SK-N-SH treated with all-trans-retinoic acid at 6 μM for 48 hours (cell line): Measurements from ENCODE around the gene ACTN3.

Experiments
- ATAC-seq: fragments of 200-7000 bp; cut with Tn5 transposase; 3 replicates; pipeline ENCODE4 v1.9.1; 2020; ENCODE audit warnings: mild to moderate bottlenecking, moderate library complexity
- BACH2 ChIP-seq: fragments of 250-450 bp; sonication (Bioruptor Pico); IDR thresholded peaks from 2 replicates; pipeline ENCODE4 v1.9.0; 2021; ENCODE audit warnings: mild to moderate bottlenecking, borderline replicate concordance
- CREB5 ChIP-seq: fragments of 250-450 bp; sonication (Bioruptor Pico); IDR thresholded peaks from 2 replicates; pipeline ENCODE4 v1.5.1; 2020; ENCODE audit warnings: low read depth, mild to moderate bottlenecking, moderate library complexity
- CSDC2 ChIP-seq: fragments of 250-450 bp; sonication (Bioruptor Pico); IDR thresholded peaks from 2 replicates; pipeline ENCODE4 v1.5.0; 2020; ENCODE audit warnings: mild to moderate bottlenecking, moderate library complexity
- ESRRG ChIP-seq: fragments of 250-450 bp; sonication (Bioruptor Pico); IDR thresholded peaks from 2 replicates; pipeline ENCODE4 v1.6.1; 2021; ENCODE audit warnings: mild to moderate bottlenecking
- GLIS3 ChIP-seq: fragments of 250-450 bp; sonication (Bioruptor Pico); IDR thresholded peaks from 2 replicates; pipeline ENCODE4 v1.5.0; 2020; ENCODE audit warnings: mild to moderate bottlenecking, moderate library complexity
- ISL1 ChIP-seq: fragments of 250-450 bp; sonication (Bioruptor Pico); IDR thresholded peaks from 2 replicates; pipeline ENCODE4 v2.1.2; 2022; ENCODE audit warnings: mild to moderate bottlenecking, moderate library complexity
- OSR1 ChIP-seq: fragments of 250-450 bp; sonication (Bioruptor Pico); IDR thresholded peaks from 2 replicates; pipeline ENCODE4 v1.8.0; 2022; ENCODE audit warnings: moderate library complexity, mild to moderate bottlenecking, inconsistent platforms
- PPARA ChIP-seq: fragments of 250-450 bp; sonication (Bioruptor Pico); IDR thresholded peaks from 2 replicates; pipeline ENCODE4 v1.5.0; 2020; ENCODE audit warnings: mild to moderate bottlenecking, borderline replicate concordance
- RARB ChIP-seq: fragments of 250-450 bp; sonication (Bioruptor Pico); IDR thresholded peaks from 2 replicates; pipeline ENCODE4 v1.8.0; 2021; ENCODE audit warnings: mild to moderate bottlenecking, moderate library complexity
- SNAI2 ChIP-seq: fragments of 250-450 bp; sonication (Bioruptor Pico); IDR thresholded peaks from 2 replicates; pipeline ENCODE4 v1.5.0; 2020; ENCODE audit warnings: mild to moderate bottlenecking, moderate library complexity
- TCF4 ChIP-seq: fragments of 250-450 bp; sonication (Bioruptor Pico); IDR thresholded peaks from 2 replicates; pipeline ENCODE4 v1.8.0; 2021; ENCODE audit warnings: mild to moderate bottlenecking, moderate library complexity, borderline replicate concordance
- TOX ChIP-seq: fragments of 250-450 bp; sonication (Bioruptor Pico); IDR thresholded peaks from 2 replicates; pipeline ENCODE4 v1.8.0; 2021; ENCODE audit warnings: mild to moderate bottlenecking, moderate library complexity, borderline replicate concordance
- ZC3H10 ChIP-seq: fragments of 250-450 bp; sonication (Bioruptor Pico); IDR thresholded peaks from 2 replicates; pipeline ENCODE4 v1.5.1; 2021; ENCODE audit warnings: mild to moderate bottlenecking, moderate library complexity
- ZFP3 ChIP-seq: fragments of 250-450 bp; sonication (Bioruptor Pico); IDR thresholded peaks from 2 replicates; pipeline ENCODE4 v1.5.0; 2020; ENCODE audit warnings: mild to moderate bottlenecking, moderate library complexity
- ZFP30 ChIP-seq: fragments of 450-650 bp; formaldehyde crosslinking; IDR thresholded peaks from 2 replicates; pipeline ENCODE4 v1.5.0; 2022; ENCODE audit warnings: mild to moderate bottlenecking, moderate library complexity
- ZNF565 ChIP-seq: fragments of 450-650 bp; formaldehyde crosslinking; conservative IDR thresholded peaks from 2 replicates; pipeline ENCODE4 v1.5.0; 2020; ENCODE audit warnings: low read depth, mild to moderate bottlenecking, moderate library complexity
- ZNF70 ChIP-seq: fragments of 450-650 bp; formaldehyde crosslinking; IDR thresholded peaks from 2 replicates; pipeline ENCODE4 v1.5.0; 2020; ENCODE audit warnings: mild to moderate bottlenecking, moderate library complexity
- ZNF8 ChIP-seq: fragments of 450-650 bp; formaldehyde crosslinking; IDR thresholded peaks from 2 replicates; pipeline ENCODE4 v1.5.0; 2020; ENCODE audit warnings: mild to moderate bottlenecking, moderate library complexity
- TF ChIP-seq, protein P1 (sequence below): fragments of 250-450 bp; sonication (Bioruptor Pico); IDR thresholded peaks from 2 replicates; pipeline ENCODE4 v1.8.0; 2021; ENCODE audit warnings: low read depth, mild to moderate bottlenecking, moderate library complexity, borderline replicate concordance
- TF ChIP-seq, protein P2 (sequence below): fragments of 250-450 bp; sonication (Bioruptor Pico); IDR thresholded peaks from 2 replicates; pipeline ENCODE4 v1.8.0; 2020; ENCODE audit warnings: mild to moderate bottlenecking, moderate library complexity, borderline replicate concordance
- TF ChIP-seq, protein P3 (sequence below): fragments of 250-450 bp; sonication (Bioruptor Pico); IDR thresholded peaks from 2 replicates; pipeline ENCODE4 v1.5.1; 2021; ENCODE audit warnings: mild to moderate bottlenecking, moderate library complexity

ACTN3 gene

DNA sequence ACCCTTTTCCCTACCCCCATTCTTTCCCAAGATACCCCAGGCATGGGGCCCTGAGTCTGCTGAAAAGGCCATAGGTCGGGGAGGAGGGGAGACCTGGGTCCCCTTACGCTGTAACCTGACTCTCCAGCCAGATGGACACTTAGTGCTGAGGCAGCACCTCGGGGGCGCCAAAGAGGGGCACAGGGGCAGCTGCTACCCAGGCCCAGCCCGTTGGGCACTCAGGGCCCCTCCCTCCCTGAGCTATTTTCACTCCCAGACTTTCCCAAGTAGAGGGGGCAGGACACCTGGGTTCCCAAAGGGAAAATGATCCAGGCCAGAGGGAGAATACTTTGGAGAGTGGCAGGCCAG is 933 bp downstream of the ACTN3 start (continued):
- TF ChIP-seq ZNF565 (CRISPR knock-in tag) (no peak), RARB (CRISPR knock-in tag) (no peak), OSR1 (CRISPR knock-in tag) (no peak), ISL1 (CRISPR knock-in tag) (no peak), ZNF70 (CRISPR knock-in tag) (no peak), ZNF8 (CRISPR knock-in tag) (no peak), CREB5 (CRISPR knock-in tag) (no peak), ZFP30 (CRISPR knock-in tag) (no peak)

DNA sequence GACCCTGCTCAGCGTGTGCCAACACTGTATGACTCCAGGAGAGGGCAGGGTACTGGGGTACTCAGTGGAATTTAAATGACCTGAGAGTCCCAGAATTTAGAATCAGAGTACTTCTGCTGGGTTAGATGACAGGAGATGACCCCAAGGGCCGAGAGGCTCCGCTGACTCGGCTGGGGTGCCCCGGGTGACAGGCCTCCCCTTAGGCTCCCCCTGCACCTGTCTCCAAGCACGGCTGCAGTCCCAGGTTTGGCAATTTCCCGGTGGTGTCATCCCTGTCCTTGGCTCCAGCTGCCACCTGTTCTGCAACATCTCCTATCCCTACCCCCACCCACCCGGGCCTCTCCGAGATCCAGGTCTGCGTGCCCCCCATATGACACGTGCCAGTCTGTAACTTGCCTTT is 1.3 kb downstream of the ACTN3 start:
- no peak for ATAC-seq
- TF ChIP-seq ZNF565 (CRISPR knock-in tag) (no peak), OSR1 (CRISPR knock-in tag) (no peak), RARB (CRISPR knock-in tag) (no peak), SNAI2 (CRISPR knock-in tag) (no peak), ZFP3 (CRISPR knock-in tag) (no peak), CSDC2 (CRISPR knock-in tag) (no peak), PPARA (CRISPR knock-in tag) (no peak), TCF4 (CRISPR knock-in tag) (no peak), GLIS3 (CRISPR knock-in tag) (no peak), ESRRG (CRISPR knock-in tag) (no peak), ZC3H10 (CRISPR knock-in tag) (no peak), ZNF8 (CRISPR knock-in tag) (no peak)
- TF ChIP-seq, protein P1, sequence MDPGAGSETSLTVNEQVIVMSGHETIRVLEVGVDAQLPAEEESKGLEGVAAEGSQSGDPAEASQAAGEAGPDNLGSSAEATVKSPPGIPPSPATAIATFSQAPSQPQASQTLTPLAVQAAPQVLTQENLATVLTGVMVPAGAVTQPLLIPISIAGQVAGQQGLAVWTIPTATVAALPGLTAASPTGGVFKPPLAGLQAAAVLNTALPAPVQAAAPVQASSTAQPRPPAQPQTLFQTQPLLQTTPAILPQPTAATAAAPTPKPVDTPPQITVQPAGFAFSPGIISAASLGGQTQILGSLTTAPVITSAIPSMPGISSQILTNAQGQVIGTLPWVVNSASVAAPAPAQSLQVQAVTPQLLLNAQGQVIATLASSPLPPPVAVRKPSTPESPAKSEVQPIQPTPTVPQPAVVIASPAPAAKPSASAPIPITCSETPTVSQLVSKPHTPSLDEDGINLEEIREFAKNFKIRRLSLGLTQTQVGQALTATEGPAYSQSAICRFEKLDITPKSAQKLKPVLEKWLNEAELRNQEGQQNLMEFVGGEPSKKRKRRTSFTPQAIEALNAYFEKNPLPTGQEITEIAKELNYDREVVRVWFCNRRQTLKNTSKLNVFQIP, result no peak
- TF ChIP-seq, protein P2, sequence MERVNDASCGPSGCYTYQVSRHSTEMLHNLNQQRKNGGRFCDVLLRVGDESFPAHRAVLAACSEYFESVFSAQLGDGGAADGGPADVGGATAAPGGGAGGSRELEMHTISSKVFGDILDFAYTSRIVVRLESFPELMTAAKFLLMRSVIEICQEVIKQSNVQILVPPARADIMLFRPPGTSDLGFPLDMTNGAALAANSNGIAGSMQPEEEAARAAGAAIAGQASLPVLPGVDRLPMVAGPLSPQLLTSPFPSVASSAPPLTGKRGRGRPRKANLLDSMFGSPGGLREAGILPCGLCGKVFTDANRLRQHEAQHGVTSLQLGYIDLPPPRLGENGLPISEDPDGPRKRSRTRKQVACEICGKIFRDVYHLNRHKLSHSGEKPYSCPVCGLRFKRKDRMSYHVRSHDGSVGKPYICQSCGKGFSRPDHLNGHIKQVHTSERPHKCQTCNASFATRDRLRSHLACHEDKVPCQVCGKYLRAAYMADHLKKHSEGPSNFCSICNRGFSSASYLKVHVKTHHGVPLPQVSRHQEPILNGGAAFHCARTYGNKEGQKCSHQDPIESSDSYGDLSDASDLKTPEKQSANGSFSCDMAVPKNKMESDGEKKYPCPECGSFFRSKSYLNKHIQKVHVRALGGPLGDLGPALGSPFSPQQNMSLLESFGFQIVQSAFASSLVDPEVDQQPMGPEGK (CRISPR knock-in tag), result no peak
- TF ChIP-seq, protein P3, sequence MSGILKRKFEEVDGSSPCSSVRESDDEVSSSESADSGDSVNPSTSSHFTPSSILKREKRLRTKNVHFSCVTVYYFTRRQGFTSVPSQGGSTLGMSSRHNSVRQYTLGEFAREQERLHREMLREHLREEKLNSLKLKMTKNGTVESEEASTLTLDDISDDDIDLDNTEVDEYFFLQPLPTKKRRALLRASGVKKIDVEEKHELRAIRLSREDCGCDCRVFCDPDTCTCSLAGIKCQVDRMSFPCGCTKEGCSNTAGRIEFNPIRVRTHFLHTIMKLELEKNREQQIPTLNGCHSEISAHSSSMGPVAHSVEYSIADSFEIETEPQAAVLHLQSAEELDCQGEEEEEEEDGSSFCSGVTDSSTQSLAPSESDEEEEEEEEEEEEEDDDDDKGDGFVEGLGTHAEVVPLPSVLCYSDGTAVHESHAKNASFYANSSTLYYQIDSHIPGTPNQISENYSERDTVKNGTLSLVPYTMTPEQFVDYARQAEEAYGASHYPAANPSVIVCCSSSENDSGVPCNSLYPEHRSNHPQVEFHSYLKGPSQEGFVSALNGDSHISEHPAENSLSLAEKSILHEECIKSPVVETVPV (CRISPR knock-in tag), result no peak

DNA sequence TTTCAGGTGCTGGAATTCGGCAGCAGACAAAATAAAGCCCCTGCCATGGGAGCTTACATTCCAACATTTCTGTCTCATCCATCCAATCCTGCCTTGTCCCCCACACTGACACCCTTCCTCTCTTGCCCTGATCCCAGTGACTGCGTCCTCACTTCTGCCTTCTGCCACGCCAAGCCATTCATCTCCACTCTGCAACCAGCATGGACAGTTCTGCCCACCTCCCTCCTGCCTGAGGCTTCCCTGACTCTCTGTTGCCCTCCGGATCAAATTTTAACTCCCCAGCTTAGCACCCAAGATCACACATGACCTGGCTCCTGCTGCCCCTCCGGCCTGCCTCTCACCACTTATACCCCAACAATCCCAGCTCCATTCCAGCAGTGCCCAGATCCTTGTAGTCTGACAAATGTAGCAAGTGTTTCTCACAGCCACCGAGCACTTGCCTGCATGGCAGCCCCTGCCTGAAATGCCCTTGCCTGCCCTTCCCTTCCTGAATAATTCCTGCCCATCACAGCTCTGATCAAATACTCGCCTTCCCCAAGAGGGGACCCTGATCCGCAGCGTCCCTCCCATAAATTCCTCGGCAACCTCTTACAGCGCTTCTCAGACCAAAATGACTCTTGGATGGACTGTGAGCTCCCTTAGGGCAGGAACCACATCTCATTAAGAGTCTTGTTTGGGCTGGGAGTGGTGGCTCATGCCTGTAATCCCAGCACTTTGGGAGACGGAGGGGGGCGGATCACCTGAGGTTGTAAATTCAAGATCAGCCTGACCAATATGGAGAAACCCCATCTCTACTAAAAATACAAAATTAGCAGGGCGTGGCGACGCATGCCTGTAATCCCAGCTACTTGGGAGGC is 2.3 kb downstream of the ACTN3 start:
- no peak for ATAC-seq

More for the DNA sequence above, 2.3 kb downstream of the ACTN3 start:
- no peak for TF ChIP-seq PPARA (CRISPR knock-in tag)
- TF ChIP-seq ZNF8 (CRISPR knock-in tag), result no peak
- TF ChIP-seq, protein P3 (CRISPR knock-in tag), result no peak
- TF ChIP-seq OSR1 (CRISPR knock-in tag), result no peak
- no peak for TF ChIP-seq ISL1 (CRISPR knock-in tag)
- TF ChIP-seq CREB5 (CRISPR knock-in tag), result no peak
- TF ChIP-seq CSDC2 (CRISPR knock-in tag), result no peak
- no peak for TF ChIP-seq TOX (CRISPR knock-in tag)
- no peak for TF ChIP-seq ZNF565 (CRISPR knock-in tag)
- no peak for TF ChIP-seq GLIS3 (CRISPR knock-in tag)
- TF ChIP-seq ZC3H10 (CRISPR knock-in tag), result no peak
- no peak for TF ChIP-seq ZFP30 (CRISPR knock-in tag)
- TF ChIP-seq ZFP3 (CRISPR knock-in tag), result no peak
- TF ChIP-seq BACH2 (CRISPR knock-in tag), result no peak
- TF ChIP-seq, protein P2 (CRISPR knock-in tag), result no peak
